K562 (cell line): Measurements from ENCODE around the gene POR. TPM values are rescaled to one million over a fixed set of nuclear protein-coding genes. Genes with fewer than 3 reads are reported as not detected.

ENCODE experiments used
- ETV6 ChIP-seq, 3 experiments: fragments of 150-350 bp in 1 of 3; sonication (generic) in 1 of 3; formaldehyde crosslinking in 1 of 3; IDR thresholded peaks; 2 replicates each; pipeline versions ENCODE4 v1.6.1 to v1.8.0; 2014 to 2022; ENCODE audit warnings: borderline replicate concordance in 2 of 3, low read depth in 2 of 3, antibody characterized with exemption in 1 of 3, low read length in 1 of 3, mild to moderate bottlenecking in 1 of 3, missing genetic modification reagents in 1 of 3
- FOXM1 ChIP-seq, 2 experiments: fragments of 450-650 bp in 1 of 2; sonication (generic) in 1 of 2; formaldehyde crosslinking in 1 of 2; IDR thresholded peaks; 2 replicates each; pipeline versions ENCODE4 v1.6.1 to v1.9.0; 2017 to 2022; ENCODE audit warnings: low read depth in 2 of 2, mild to moderate bottlenecking in 2 of 2, missing genetic modification reagents in 1 of 2, moderate library complexity in 1 of 2
- RB1 ChIP-seq: fragments of 450-650 bp; IDR thresholded peaks from 2 replicates; pipeline ENCODE4 v1.6.1; 2017; ENCODE audit warnings: low read depth, mild to moderate bottlenecking
- RBM14 ChIP-seq: fragments of 200-400 bp; formaldehyde crosslinking; IDR thresholded peaks from 2 replicates; pipeline ENCODE4 v1.6.1; 2018; ENCODE audit warnings: low read depth, mild to moderate bottlenecking, low read length, moderate library complexity, borderline replicate concordance; ENCODE audit not compliant: insufficient read depth
- polyA plus RNA-seq, 8 experiments: library from polyadenylated mRNA; depleted of rRNA in 4 of 8; stranded (reverse) in 5 of 8; unstranded in 3 of 8; fragments of >200 nt; fragmentation: Nextera tagmentation in 2 of 8; fragmentation: Illumina TruSeq in 1 of 8; extraction: Ambion mirVana in 2 of 8; extraction: Trizol in 1 of 8; gene quantifications; 2 replicates each; pipeline versions ENCODE4 v1.2.1 to v1.2.3, GENCODE V29; 2011 to 2014; ENCODE audit warnings: inconsistent platforms in 1 of 8, missing spikeins in 1 of 8
- total RNA-seq, 7 experiments: library from RNA; depleted of rRNA in 6 of 7; stranded (reverse); fragments of >200 nt in 6 of 7; fragmentation: Illumina TruSeq in 2 of 7; extraction: Trizol in 2 of 7; gene quantifications; 2 replicates each; pipeline versions ENCODE4 v1.2.1 to v1.2.3, GENCODE V29; 2011 to 2021; ENCODE audit warnings: low replicate concordance in 1 of 7
- TF ChIP-seq, protein P1 (sequence below), 2 experiments: fragments of 450-650 bp; IDR thresholded peaks; 2 replicates each; pipeline ENCODE4 v1.6.1; 2018; ENCODE audit warnings: mild to moderate bottlenecking in 2 of 2, low read depth in 1 of 2; ENCODE audit not compliant: partially characterized antibody in 2 of 2
- TF ChIP-seq, protein P2 (sequence below): sonication (generic); formaldehyde crosslinking; IDR thresholded peaks from 2 replicates; pipeline ENCODE4 v1.8.1; 2023; ENCODE audit warnings: mild to moderate bottlenecking, missing genetic modification reagents

Gene POR
- total and polyA plus RNA-seq, 9 of the 15 experiments (the other 6 are each of a cell fraction or from before 2014, with no cell fraction given): 4.7 to 142 (median 40.8) TPM

DNA sequence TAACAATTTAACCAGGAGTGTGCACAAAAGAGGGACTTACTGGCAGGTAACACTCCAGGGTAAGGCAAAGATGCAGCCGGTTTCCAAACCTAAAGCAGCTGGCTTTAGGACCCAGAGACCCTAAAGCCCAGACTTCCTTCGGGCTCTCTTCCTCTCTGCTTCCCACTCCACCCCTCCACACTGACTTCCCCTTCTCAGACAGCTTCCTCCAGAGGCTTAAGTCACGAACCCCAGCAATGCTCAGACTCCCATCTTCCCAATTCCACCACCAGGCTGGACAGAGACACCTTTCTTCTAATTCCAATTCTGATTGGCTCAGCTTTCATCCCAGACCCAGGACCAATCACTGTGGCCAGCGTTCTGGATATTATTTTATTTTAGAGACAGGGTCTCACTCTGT, 108.0 kb downstream of the POR start (continued):
- TF ChIP-seq, protein P1, sequence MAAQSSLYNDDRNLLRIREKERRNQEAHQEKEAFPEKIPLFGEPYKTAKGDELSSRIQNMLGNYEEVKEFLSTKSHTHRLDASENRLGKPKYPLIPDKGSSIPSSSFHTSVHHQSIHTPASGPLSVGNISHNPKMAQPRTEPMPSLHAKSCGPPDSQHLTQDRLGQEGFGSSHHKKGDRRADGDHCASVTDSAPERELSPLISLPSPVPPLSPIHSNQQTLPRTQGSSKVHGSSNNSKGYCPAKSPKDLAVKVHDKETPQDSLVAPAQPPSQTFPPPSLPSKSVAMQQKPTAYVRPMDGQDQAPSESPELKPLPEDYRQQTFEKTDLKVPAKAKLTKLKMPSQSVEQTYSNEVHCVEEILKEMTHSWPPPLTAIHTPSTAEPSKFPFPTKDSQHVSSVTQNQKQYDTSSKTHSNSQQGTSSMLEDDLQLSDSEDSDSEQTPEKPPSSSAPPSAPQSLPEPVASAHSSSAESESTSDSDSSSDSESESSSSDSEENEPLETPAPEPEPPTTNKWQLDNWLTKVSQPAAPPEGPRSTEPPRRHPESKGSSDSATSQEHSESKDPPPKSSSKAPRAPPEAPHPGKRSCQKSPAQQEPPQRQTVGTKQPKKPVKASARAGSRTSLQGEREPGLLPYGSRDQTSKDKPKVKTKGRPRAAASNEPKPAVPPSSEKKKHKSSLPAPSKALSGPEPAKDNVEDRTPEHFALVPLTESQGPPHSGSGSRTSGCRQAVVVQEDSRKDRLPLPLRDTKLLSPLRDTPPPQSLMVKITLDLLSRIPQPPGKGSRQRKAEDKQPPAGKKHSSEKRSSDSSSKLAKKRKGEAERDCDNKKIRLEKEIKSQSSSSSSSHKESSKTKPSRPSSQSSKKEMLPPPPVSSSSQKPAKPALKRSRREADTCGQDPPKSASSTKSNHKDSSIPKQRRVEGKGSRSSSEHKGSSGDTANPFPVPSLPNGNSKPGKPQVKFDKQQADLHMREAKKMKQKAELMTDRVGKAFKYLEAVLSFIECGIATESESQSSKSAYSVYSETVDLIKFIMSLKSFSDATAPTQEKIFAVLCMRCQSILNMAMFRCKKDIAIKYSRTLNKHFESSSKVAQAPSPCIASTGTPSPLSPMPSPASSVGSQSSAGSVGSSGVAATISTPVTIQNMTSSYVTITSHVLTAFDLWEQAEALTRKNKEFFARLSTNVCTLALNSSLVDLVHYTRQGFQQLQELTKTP (IDR thresholded peaks at IDR 0.05; ENCODE audit: low read depth in 1 of 2, partially characterized antibody in 2 of 2): peak in 1 of 2 experiments; percentile 9
- TF ChIP-seq ETV6 (IDR thresholded peaks at IDR 0.05; ENCODE audit: borderline replicate concordance in 1 of 2, low read depth in 2 of 2, low read length in 1 of 2) (peak; percentile 55 to 90; a peak in 3 of 4 replicates), ETV6 (CRISPR knock-in tag; IDR thresholded peaks at IDR 0.05; ENCODE audit: borderline replicate concordance) (no peak), RBM14 (no peak), RB1 (peak; percentile 8; the same call in 1 of the 2 replicates), FOXM1 (IDR thresholded peaks at IDR 0.05; ENCODE audit: low read depth) (peak; percentile 46; the same call in 1 of the 2 replicates), FOXM1 (CRISPR knock-in tag; IDR thresholded peaks at IDR 0.05; ENCODE audit: low read depth) (no peak)
- TF ChIP-seq, protein P2, sequence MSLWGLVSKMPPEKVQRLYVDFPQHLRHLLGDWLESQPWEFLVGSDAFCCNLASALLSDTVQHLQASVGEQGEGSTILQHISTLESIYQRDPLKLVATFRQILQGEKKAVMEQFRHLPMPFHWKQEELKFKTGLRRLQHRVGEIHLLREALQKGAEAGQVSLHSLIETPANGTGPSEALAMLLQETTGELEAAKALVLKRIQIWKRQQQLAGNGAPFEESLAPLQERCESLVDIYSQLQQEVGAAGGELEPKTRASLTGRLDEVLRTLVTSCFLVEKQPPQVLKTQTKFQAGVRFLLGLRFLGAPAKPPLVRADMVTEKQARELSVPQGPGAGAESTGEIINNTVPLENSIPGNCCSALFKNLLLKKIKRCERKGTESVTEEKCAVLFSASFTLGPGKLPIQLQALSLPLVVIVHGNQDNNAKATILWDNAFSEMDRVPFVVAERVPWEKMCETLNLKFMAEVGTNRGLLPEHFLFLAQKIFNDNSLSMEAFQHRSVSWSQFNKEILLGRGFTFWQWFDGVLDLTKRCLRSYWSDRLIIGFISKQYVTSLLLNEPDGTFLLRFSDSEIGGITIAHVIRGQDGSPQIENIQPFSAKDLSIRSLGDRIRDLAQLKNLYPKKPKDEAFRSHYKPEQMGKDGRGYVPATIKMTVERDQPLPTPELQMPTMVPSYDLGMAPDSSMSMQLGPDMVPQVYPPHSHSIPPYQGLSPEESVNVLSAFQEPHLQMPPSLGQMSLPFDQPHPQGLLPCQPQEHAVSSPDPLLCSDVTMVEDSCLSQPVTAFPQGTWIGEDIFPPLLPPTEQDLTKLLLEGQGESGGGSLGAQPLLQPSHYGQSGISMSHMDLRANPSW (CRISPR knock-in tag): no peak
- TF ChIP-seq, all 486 proteins: peak for 7
